HEK293 (cell line): ENCODE data around the gene OR52W1.

ENCODE experiments used
- CTCF ChIA-PET: fragments of 350-600 bp; formaldehyde crosslinking; extraction: SDS; loops from one replicate; lab custom pipeline; 2021; ENCODE audit warnings: antibody characterized with exemption; lab: Yijun Ruan, JAX
- POLR2A ChIA-PET: fragments of 300-600 bp; formaldehyde crosslinking; extraction: SDS; loops from one replicate; lab custom pipeline; 2020; ENCODE audit warnings: antibody characterized with exemption, inconsistent platforms; lab: Yijun Ruan, JAX
- H3K27ac ChIP-seq: fragments of 200-500 bp; sonication (Bioruptor generic); 2 replicates; pipeline ENCODE4 v1.5.1; 2014; ENCODE audit warnings: low read depth, low read length, control low read depth, inconsistent platforms; ENCODE audit errors: extremely low read depth
- H3K36me3 ChIP-seq, 2 experiments: fragments of 200-500 bp in 1 of 2; sonication (Bioruptor generic) in 1 of 2; 1 replicate in 1 of 2; 2 replicates in 1 of 2; pipeline ENCODE4 v1.5.1; 2014 to 2017; ENCODE audit warnings: inconsistent platforms in 2 of 2, low read length in 2 of 2; ENCODE audit not compliant: control insufficient read depth in 2 of 2, insufficient read depth in 1 of 2
- H3K4me1 ChIP-seq: fragments of 200-500 bp; sonication (Bioruptor generic); 2 replicates; pipeline ENCODE4 v1.5.1; 2014; ENCODE audit warnings: mild to moderate bottlenecking, low read length, inconsistent platforms; ENCODE audit not compliant: control insufficient read depth, insufficient read depth
- H3K4me3 ChIP-seq: 2 replicates; pipeline ENCODE4 v1.5.1; 2011; ENCODE audit warnings: low read depth, mild to moderate bottlenecking, control low read depth, low read length, moderate library complexity
- H3K9me3 ChIP-seq: fragments of 200-500 bp; sonication (Bioruptor generic); 2 replicates; pipeline ENCODE4 v1.5.1; 2014; ENCODE audit warnings: low read depth, low read length, inconsistent platforms; ENCODE audit not compliant: control insufficient read depth, insufficient read depth
- HOXA7 ChIP-seq: sonication (generic); formaldehyde crosslinking; IDR thresholded peaks from 2 replicates; pipeline ENCODE4 v1.8.1; 2022; ENCODE audit warnings: missing genetic modification reagents, borderline replicate concordance
- IKZF3 ChIP-seq: fragments of 450-650 bp; IDR thresholded peaks from 2 replicates; pipeline ENCODE4 v1.5.0; 2018; ENCODE audit warnings: missing biosample characterization, mild to moderate bottlenecking, missing genetic modification characterization, moderate library complexity
- KLF1 ChIP-seq: fragments of 450-650 bp; formaldehyde crosslinking; IDR thresholded peaks from 2 replicates; pipeline ENCODE4 v1.5.1; 2016; ENCODE audit warnings: missing biosample characterization, missing genetic modification characterization
- PRDM1 ChIP-seq: fragments of 450-650 bp; formaldehyde crosslinking; IDR thresholded peaks from 2 replicates; pipeline ENCODE4; 2016; ENCODE audit warnings: missing biosample characterization, missing genetic modification characterization
- ZBTB1 ChIP-seq: fragments of 450-650 bp; formaldehyde crosslinking; IDR thresholded peaks from 2 replicates; pipeline ENCODE4 v1.5.1; 2016; ENCODE audit warnings: missing biosample characterization, missing genetic modification characterization
- ZFP3 ChIP-seq: fragments of 450-650 bp; formaldehyde crosslinking; IDR thresholded peaks from 2 replicates; pipeline ENCODE4 v1.5.1; 2016; ENCODE audit warnings: low read depth, missing biosample characterization, missing genetic modification characterization
- ZFP69B ChIP-seq: fragments of 450-650 bp; formaldehyde crosslinking; IDR thresholded peaks from 2 replicates; pipeline ENCODE4 v1.5.1; 2016; ENCODE audit warnings: missing biosample characterization, missing genetic modification characterization
- ZNF174 ChIP-seq: fragments of 450-650 bp; formaldehyde crosslinking; IDR thresholded peaks from 2 replicates; pipeline ENCODE4 v1.5.0; 2017; ENCODE audit warnings: missing biosample characterization, mild to moderate bottlenecking, missing genetic modification characterization
- ZNF19 ChIP-seq: fragments of 450-650 bp; formaldehyde crosslinking; IDR thresholded peaks from 2 replicates; pipeline ENCODE4; 2016; ENCODE audit warnings: missing biosample characterization, missing genetic modification characterization, low read depth
- ZNF2 ChIP-seq: fragments of 450-650 bp; formaldehyde crosslinking; IDR thresholded peaks from 2 replicates; pipeline ENCODE4 v1.5.1; 2016; ENCODE audit warnings: missing biosample characterization, missing genetic modification characterization
- ZNF311 ChIP-seq: fragments of 450-650 bp; formaldehyde crosslinking; IDR thresholded peaks from 2 replicates; pipeline ENCODE4 v1.5.1; 2017; ENCODE audit warnings: missing biosample characterization, missing genetic modification characterization, borderline replicate concordance
- ZNF510 ChIP-seq: fragments of 450-650 bp; formaldehyde crosslinking; IDR thresholded peaks from 2 replicates; pipeline ENCODE4 v1.5.1; 2018; ENCODE audit warnings: mild to moderate bottlenecking, missing genetic modification characterization, missing biosample characterization; ENCODE audit not compliant: insufficient replicate concordance
- ZNF544 ChIP-seq: fragments of 450-650 bp; formaldehyde crosslinking; IDR thresholded peaks from 2 replicates; pipeline ENCODE4 v1.5.0; 2017; ENCODE audit warnings: missing biosample characterization, missing genetic modification characterization
- ZNF571 ChIP-seq: fragments of 450-650 bp; formaldehyde crosslinking; IDR thresholded peaks from 2 replicates; pipeline ENCODE4 v1.5.0; 2017; ENCODE audit warnings: missing biosample characterization, missing genetic modification characterization
- ZNF585B ChIP-seq: fragments of 450-650 bp; formaldehyde crosslinking; IDR thresholded peaks from 2 replicates; pipeline ENCODE4 v1.5.1; 2016; ENCODE audit warnings: missing biosample characterization, missing genetic modification characterization
- ZNF600 ChIP-seq: fragments of 450-650 bp; formaldehyde crosslinking; IDR thresholded peaks from 2 replicates; pipeline ENCODE4 v1.5.1; 2016; ENCODE audit warnings: missing biosample characterization, missing genetic modification characterization
- ZSCAN23 ChIP-seq: fragments of 450-650 bp; formaldehyde crosslinking; IDR thresholded peaks from 2 replicates; pipeline ENCODE4 v1.5.1; 2016; ENCODE audit warnings: missing biosample characterization, missing genetic modification characterization
- TF ChIP-seq, protein P1 (sequence below): fragments of 450-650 bp; formaldehyde crosslinking; IDR thresholded peaks from 2 replicates; pipeline ENCODE4 v1.5.1; 2017; ENCODE audit warnings: missing biosample characterization, mild to moderate bottlenecking, missing genetic modification characterization, moderate library complexity
- TF ChIP-seq, protein P2 (sequence below): fragments of 450-650 bp; formaldehyde crosslinking; IDR thresholded peaks from 2 replicates; pipeline ENCODE4 v1.5.1; 2016; ENCODE audit warnings: missing biosample characterization, missing genetic modification characterization, low read depth
- TF ChIP-seq, protein P3 (sequence below): sonication (generic); formaldehyde crosslinking; IDR thresholded peaks from 2 replicates; pipeline ENCODE4 v1.8.1; 2022; ENCODE audit warnings: mild to moderate bottlenecking, moderate library complexity, missing genetic modification reagents
- TF ChIP-seq, protein P4 (sequence below): fragments of 450-650 bp; formaldehyde crosslinking; conservative IDR thresholded peaks from 2 replicates; pipeline ENCODE4 v1.5.1; 2016; ENCODE audit warnings: low read depth, missing biosample characterization, missing genetic modification characterization
- TF ChIP-seq, protein P5 (sequence below): fragments of 450-650 bp; formaldehyde crosslinking; IDR thresholded peaks from 2 replicates; pipeline ENCODE4 v1.5.1; 2016; ENCODE audit warnings: missing biosample characterization, missing genetic modification characterization

The OR52W1 gene

DNA sequence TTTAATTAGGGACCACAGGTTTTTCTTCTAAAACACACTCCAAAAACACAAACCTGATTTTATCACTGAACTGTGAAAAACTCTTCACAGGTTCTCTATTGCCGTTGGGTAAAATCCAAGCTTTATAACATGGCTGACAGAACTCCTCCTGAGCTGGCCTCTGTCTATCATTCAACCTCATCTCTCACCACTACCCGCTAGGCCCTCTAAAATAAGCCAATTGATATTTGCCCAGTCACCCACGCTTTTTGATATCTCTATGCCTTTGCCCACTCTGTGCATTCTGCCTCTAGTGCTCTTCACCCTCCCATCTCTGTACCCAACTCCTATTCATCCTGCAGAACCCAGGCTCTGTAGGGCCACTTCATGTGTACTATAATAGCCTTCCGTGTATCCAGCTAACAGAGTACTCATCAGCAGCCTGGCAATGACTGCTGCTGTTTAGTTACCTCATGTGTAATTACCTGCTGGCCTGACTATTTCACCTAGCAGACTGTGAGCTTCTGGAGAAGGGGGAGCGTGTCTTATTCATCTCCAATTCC, 38.8 kb downstream of the OR52W1 start:
- ChIA-PET POLR2A (no interaction called here), CTCF (interaction anchor here (0.7 to 4.0 kb wide), 3 partner anchors 14 to 125 kb away, joined by 4 to 25 read pairs (median 4); no protein-coding TSS in a partner anchor)
- H3K27ac ChIP-seq, result no peak overlapping the region
- no peak overlapping the region for H3K4me3 ChIP-seq
- H3K9me3 ChIP-seq, result no peaks in the 10 kb centered on the region
- no peaks in the 10 kb centered on the region for H3K4me1 ChIP-seq
- no peaks in the 10 kb centered on the region for H3K36me3 ChIP-seq
- no peak for TF ChIP-seq ZNF2 (tag by site-specific recombination)
- TF ChIP-seq ZFP3 (tag by site-specific recombination), result peak; percentile 70
- TF ChIP-seq ZNF600, result no peak
- TF ChIP-seq ZNF19 (tag by site-specific recombination), result no peak
- no peak for TF ChIP-seq PRDM1 (tag by site-specific recombination)
- TF ChIP-seq, protein P1, sequence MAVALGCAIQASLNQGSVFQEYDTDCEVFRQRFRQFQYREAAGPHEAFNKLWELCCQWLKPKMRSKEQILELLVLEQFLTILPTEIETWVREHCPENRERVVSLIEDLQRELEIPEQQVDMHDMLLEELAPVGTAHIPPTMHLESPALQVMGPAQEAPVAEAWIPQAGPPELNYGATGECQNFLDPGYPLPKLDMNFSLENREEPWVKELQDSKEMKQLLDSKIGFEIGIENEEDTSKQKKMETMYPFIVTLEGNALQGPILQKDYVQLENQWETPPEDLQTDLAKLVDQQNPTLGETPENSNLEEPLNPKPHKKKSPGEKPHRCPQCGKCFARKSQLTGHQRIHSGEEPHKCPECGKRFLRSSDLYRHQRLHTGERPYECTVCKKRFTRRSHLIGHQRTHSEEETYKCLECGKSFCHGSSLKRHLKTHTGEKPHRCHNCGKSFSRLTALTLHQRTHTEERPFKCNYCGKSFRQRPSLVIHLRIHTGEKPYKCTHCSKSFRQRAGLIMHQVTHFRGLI (tag by site-specific recombination), result no peak
- no peak for TF ChIP-seq ZFP69B (tag by site-specific recombination)
- no peak for TF ChIP-seq IKZF3 (tag by site-specific recombination)
- no peak for TF ChIP-seq ZNF510 (tag by site-specific recombination)

DNA sequence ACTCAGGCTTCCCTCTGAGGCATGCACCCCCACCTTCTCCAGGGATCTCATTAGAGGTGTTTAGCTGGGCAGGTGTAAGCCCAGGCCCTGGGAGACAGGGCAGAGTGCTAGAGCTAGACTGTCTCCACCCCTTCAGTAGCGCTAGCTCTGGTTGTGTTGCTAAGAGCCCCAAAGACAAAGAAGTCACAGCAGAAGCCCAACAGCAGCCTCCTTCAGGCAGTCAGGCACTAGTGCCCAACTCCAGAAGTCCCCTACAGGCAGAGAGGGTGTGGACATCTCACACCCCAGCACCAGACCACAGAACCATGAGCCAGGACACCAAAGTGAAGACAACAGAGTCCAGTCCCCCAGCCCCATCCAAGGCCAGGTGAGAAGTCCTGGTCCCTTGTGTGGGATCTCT, 39.9 kb downstream of the OR52W1 start, which contains the start of gene CNGA4:
CNGA4 (plus strand) TSS at position 188 of the 400 bp plus-strand sequence; CDS start at position 306, 118 bp downstream.
- Histone ChIP-seq H3K36me3 (no peaks in the 10 kb centered on the region), H3K4me3 (no peak within 1 kb of the TSS), H3K4me1 (no peaks in the 10 kb centered on the region), H3K27ac (no peak within 1 kb of the TSS), H3K9me3 (no peaks in the 10 kb centered on the region)
- TF ChIP-seq ZNF2 (tag by site-specific recombination) (no peak), ZNF311 (tag by site-specific recombination) (no peak), KLF1 (tag by site-specific recombination) (no peak), ZBTB1 (tag by site-specific recombination) (no peak), ZNF544 (tag by site-specific recombination) (no peak), HOXA7 (no peak)
- TF ChIP-seq, protein P2, sequence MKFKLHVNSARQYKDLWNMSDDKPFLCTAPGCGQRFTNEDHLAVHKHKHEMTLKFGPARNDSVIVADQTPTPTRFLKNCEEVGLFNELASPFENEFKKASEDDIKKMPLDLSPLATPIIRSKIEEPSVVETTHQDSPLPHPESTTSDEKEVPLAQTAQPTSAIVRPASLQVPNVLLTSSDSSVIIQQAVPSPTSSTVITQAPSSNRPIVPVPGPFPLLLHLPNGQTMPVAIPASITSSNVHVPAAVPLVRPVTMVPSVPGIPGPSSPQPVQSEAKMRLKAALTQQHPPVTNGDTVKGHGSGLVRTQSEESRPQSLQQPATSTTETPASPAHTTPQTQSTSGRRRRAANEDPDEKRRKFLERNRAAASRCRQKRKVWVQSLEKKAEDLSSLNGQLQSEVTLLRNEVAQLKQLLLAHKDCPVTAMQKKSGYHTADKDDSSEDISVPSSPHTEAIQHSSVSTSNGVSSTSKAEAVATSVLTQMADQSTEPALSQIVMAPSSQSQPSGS (tag by site-specific recombination), result no peak
- TF ChIP-seq, protein P1 (tag by site-specific recombination), result peak; percentile 38; the same call in 1 of the 2 replicates
- CTCF ChIA-PET, result interaction anchor here (0.7 to 4.0 kb wide), 3 partner anchors 13 to 124 kb away, joined by 4 to 25 read pairs (median 8); no protein-coding TSS in a partner anchor
- POLR2A ChIA-PET, result no interaction called here

DNA sequence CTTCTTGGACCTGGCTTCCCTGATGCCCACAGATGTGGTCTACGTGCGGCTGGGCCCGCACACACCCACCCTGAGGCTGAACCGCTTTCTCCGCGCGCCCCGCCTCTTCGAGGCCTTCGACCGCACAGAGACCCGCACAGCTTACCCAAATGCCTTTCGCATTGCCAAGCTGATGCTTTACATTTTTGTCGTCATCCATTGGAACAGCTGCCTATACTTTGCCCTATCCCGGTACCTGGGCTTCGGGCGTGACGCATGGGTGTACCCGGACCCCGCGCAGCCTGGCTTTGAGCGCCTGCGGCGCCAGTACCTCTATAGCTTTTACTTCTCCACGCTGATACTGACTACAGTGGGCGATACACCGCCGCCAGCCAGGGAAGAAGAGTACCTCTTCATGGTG, 41.1 kb downstream of the OR52W1 start:
- POLR2A ChIA-PET, result no interaction called here
- H3K36me3 ChIP-seq, result no peaks in the 10 kb centered on the region
- H3K27ac ChIP-seq, result no peak overlapping the region
- H3K4me3 ChIP-seq, result no peak overlapping the region
- H3K4me1 ChIP-seq, result no peaks in the 10 kb centered on the region
- CTCF ChIA-PET, result interaction anchor here (0.6 kb wide), 1 partner anchor 11 kb away, joined by 3 read pairs; no protein-coding TSS in a partner anchor
- H3K9me3 ChIP-seq, result no peaks in the 10 kb centered on the region
- TF ChIP-seq, protein P3, sequence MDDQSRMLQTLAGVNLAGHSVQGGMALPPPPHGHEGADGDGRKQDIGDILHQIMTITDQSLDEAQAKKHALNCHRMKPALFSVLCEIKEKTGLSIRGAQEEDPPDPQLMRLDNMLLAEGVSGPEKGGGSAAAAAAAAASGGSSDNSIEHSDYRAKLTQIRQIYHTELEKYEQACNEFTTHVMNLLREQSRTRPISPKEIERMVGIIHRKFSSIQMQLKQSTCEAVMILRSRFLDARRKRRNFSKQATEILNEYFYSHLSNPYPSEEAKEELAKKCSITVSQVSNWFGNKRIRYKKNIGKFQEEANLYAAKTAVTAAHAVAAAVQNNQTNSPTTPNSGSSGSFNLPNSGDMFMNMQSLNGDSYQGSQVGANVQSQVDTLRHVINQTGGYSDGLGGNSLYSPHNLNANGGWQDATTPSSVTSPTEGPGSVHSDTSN (CRISPR knock-in tag), result no peak
- TF ChIP-seq ZNF585B, result no peak
- TF ChIP-seq ZSCAN23, result no peak
- TF ChIP-seq, protein P4, sequence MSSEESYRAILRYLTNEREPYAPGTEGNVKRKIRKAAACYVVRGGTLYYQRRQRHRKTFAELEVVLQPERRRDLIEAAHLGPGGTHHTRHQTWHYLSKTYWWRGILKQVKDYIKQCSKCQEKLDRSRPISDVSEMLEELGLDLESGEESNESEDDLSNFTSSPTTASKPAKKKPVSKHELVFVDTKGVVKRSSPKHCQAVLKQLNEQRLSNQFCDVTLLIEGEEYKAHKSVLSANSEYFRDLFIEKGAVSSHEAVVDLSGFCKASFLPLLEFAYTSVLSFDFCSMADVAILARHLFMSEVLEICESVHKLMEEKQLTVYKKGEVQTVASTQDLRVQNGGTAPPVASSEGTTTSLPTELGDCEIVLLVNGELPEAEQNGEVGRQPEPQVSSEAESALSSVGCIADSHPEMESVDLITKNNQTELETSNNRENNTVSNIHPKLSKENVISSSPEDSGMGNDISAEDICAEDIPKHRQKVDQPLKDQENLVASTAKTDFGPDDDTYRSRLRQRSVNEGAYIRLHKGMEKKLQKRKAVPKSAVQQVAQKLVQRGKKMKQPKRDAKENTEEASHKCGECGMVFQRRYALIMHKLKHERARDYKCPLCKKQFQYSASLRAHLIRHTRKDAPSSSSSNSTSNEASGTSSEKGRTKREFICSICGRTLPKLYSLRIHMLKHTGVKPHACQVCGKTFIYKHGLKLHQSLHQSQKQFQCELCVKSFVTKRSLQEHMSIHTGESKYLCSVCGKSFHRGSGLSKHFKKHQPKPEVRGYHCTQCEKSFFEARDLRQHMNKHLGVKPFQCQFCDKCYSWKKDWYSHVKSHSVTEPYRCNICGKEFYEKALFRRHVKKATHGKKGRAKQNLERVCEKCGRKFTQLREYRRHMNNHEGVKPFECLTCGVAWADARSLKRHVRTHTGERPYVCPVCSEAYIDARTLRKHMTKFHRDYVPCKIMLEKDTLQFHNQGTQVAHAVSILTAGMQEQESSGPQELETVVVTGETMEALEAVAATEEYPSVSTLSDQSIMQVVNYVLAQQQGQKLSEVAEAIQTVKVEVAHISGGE (tag by site-specific recombination), result no peak
- TF ChIP-seq ZNF174 (tag by site-specific recombination), result no peak
- TF ChIP-seq, protein P5, sequence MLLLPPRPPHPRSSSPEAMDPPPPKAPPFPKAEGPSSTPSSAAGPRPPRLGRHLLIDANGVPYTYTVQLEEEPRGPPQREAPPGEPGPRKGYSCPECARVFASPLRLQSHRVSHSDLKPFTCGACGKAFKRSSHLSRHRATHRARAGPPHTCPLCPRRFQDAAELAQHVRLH (tag by site-specific recombination), result no peak
- TF ChIP-seq ZNF571 (tag by site-specific recombination), result no peak
